H9 (cell line): ENCODE data around the gene ZNF616. TPM values are rescaled to one million over a fixed set of nuclear protein-coding genes. Genes with fewer than 3 reads are reported as not detected.
"Not testable (repeated sequence)": the region's sequence is repeated elsewhere in the genome, so short reads cannot be mapped to it uniquely, and the experiment has no call there.

Experiments
- DNase-seq: peaks from one replicate; pipeline ENCODE4 v3.0.0-alpha.2; 2017
- H2AFZ ChIP-seq: one replicate; pipeline ENCODE4 v1.6.1; 2013; ENCODE audit warnings: mild to moderate bottlenecking, low read length, control low read depth, moderate library complexity
- H2AK5ac ChIP-seq: 2 replicates; pipeline ENCODE4 v1.6.1; 2013; ENCODE audit warnings: low read length, control low read depth, mixed read lengths; ENCODE audit not compliant: insufficient read length
- H2BK120ac ChIP-seq: one replicate; pipeline ENCODE4 v1.6.1; 2013; ENCODE audit warnings: low read depth, mild to moderate bottlenecking, low read length, control low read depth, inconsistent platforms; ENCODE audit not compliant: poor library complexity, severe bottlenecking
- H2BK12ac ChIP-seq: 2 replicates; pipeline ENCODE4 v1.6.1; 2013; ENCODE audit warnings: low read length, control low read depth, mixed read lengths, low read depth; ENCODE audit not compliant: insufficient read length
- H2BK15ac ChIP-seq: 2 replicates; pipeline ENCODE4 v1.6.1; 2013; ENCODE audit warnings: low read depth, low read length, control low read depth
- H2BK20ac ChIP-seq: one replicate; pipeline ENCODE4 v1.6.1; 2013; ENCODE audit warnings: low read depth, mild to moderate bottlenecking, low read length, control low read depth, inconsistent platforms; ENCODE audit not compliant: poor library complexity, severe bottlenecking
- H2BK5ac ChIP-seq: 2 replicates; pipeline ENCODE4 v1.6.1; 2013; ENCODE audit warnings: low read length, control low read depth, mixed read lengths; ENCODE audit not compliant: insufficient read length
- H3K14ac ChIP-seq: 2 replicates; pipeline ENCODE4 v1.6.1; 2013; ENCODE audit warnings: low read length, control low read depth; ENCODE audit not compliant: insufficient read depth
- H3K18ac ChIP-seq: 2 replicates; pipeline ENCODE4 v1.6.1; 2013; ENCODE audit warnings: low read depth, mild to moderate bottlenecking, mixed read lengths, low read length, control low read depth; ENCODE audit not compliant: insufficient read length
- H3K23ac ChIP-seq: 2 replicates; pipeline ENCODE4 v1.6.1; 2013; ENCODE audit warnings: low read length, control low read depth, mixed read lengths, low read depth; ENCODE audit not compliant: insufficient read length
- H3K23me2 ChIP-seq: 2 replicates; pipeline ENCODE4 v1.6.1; 2013; ENCODE audit warnings: low read depth, mild to moderate bottlenecking, mixed read lengths, low read length, control low read depth; ENCODE audit not compliant: insufficient read length, poor library complexity, severe bottlenecking
- H3K27ac ChIP-seq: 2 replicates; pipeline ENCODE4 v1.5.1; 2013; ENCODE audit warnings: low read length, control low read depth, mixed read lengths, low read depth; ENCODE audit not compliant: insufficient read length
- H3K27me3 ChIP-seq: 2 replicates; pipeline ENCODE4 v1.6.1; 2013; ENCODE audit warnings: low read length, control low read depth, inconsistent platforms; ENCODE audit not compliant: insufficient read depth
- H3K4ac ChIP-seq: 2 replicates; pipeline ENCODE4 v1.6.1; 2013; ENCODE audit warnings: low read depth, mild to moderate bottlenecking, control low read depth, inconsistent platforms, low read length, moderate library complexity
- H3K4me1 ChIP-seq: 2 replicates; pipeline ENCODE4 v1.6.1; 2013; ENCODE audit warnings: low read length, control low read depth, inconsistent platforms; ENCODE audit not compliant: insufficient read depth
- H3K4me2 ChIP-seq: 2 replicates; pipeline ENCODE4 v1.6.1; 2013; ENCODE audit warnings: low read length, control low read depth, mixed read lengths; ENCODE audit not compliant: insufficient read length, insufficient read depth
- H3K56ac ChIP-seq: 2 replicates; pipeline ENCODE4 v1.6.1; 2013; ENCODE audit warnings: low read depth, mild to moderate bottlenecking, mixed read lengths, low read length, control low read depth; ENCODE audit not compliant: insufficient read length
- H3K79me1 ChIP-seq: 2 replicates; pipeline ENCODE4 v1.6.1; 2013; ENCODE audit warnings: low read depth, mild to moderate bottlenecking, moderate library complexity, low read length, control low read depth, inconsistent platforms; ENCODE audit not compliant: insufficient read depth, poor library complexity, severe bottlenecking
- H3K79me2 ChIP-seq: 2 replicates; pipeline ENCODE4 v1.6.1; 2013; ENCODE audit warnings: low read length, control low read depth, inconsistent platforms; ENCODE audit not compliant: insufficient read depth
- H3K9ac ChIP-seq: 2 replicates; pipeline ENCODE4 v1.6.1; 2013; ENCODE audit warnings: low read length, control low read depth, mixed read lengths; ENCODE audit not compliant: insufficient read length; ENCODE audit errors: extremely low read depth
- H3K9me3 ChIP-seq: one replicate; pipeline ENCODE4 v1.6.1; 2013; ENCODE audit warnings: low read depth, low read length, inconsistent platforms; ENCODE audit not compliant: control insufficient read depth
- H3T11ph ChIP-seq: one replicate; pipeline ENCODE4 v1.6.1; 2013; ENCODE audit warnings: mild to moderate bottlenecking, low read length, control low read depth, inconsistent platforms
- H4K20me1 ChIP-seq: one replicate; pipeline ENCODE4 v1.6.1; 2013; ENCODE audit not compliant: control insufficient read depth, insufficient read length, insufficient read depth
- H4K5ac ChIP-seq: 2 replicates; pipeline ENCODE4 v1.6.1; 2013; ENCODE audit warnings: low read depth, mild to moderate bottlenecking, mixed read lengths, low read length, control low read depth; ENCODE audit not compliant: insufficient read length
- H4K8ac ChIP-seq: replicated peaks from 2 replicates; pipeline ENCODE4 v1.6.1; 2013; ENCODE audit warnings: low read length, control low read depth, mixed read lengths, low read depth; ENCODE audit not compliant: insufficient read length
- H4K91ac ChIP-seq: 2 replicates; pipeline ENCODE4 v1.6.1; 2013; ENCODE audit warnings: low read depth, mild to moderate bottlenecking, moderate library complexity, mixed read lengths, low read length, control low read depth; ENCODE audit not compliant: insufficient read length
- H3K27ac Mint-ChIP-seq, 3 experiments: 2 replicates in 2 of 3; 3 replicates in 1 of 3; pipeline ENCODE4 v1.8.0; 2020 to 2021; ENCODE audit warnings: mixed read lengths in 3 of 3, mild to moderate bottlenecking in 1 of 3, moderate library complexity in 1 of 3
- H3K27me3 Mint-ChIP-seq: 2 replicates; pipeline ENCODE4 v1.8.0; 2021; ENCODE audit warnings: low read depth, mild to moderate bottlenecking, moderate library complexity, mixed read lengths
- H3K36me3 Mint-ChIP-seq, 3 experiments: 2 replicates in 2 of 3; 3 replicates in 1 of 3; pipeline ENCODE4 v1.8.0; 2020 to 2021; ENCODE audit warnings: low read depth in 3 of 3, mixed read lengths in 3 of 3; ENCODE audit not compliant: insufficient read depth in 1 of 3
- H3K4me1 Mint-ChIP-seq, 2 experiments: 2 replicates each; pipeline ENCODE4 v1.8.0; 2020; ENCODE audit warnings: mixed read lengths in 2 of 2
- H3K4me3 Mint-ChIP-seq, 2 experiments: 2 replicates in 1 of 2; 3 replicates in 1 of 2; pipeline ENCODE4 v1.8.0; 2020 to 2021; ENCODE audit warnings: mild to moderate bottlenecking in 2 of 2, mixed read lengths in 2 of 2, moderate library complexity in 1 of 2
- H3K9me3 Mint-ChIP-seq, 2 experiments: 2 replicates in 1 of 2; 3 replicates in 1 of 2; pipeline ENCODE4 v1.8.0; 2020; ENCODE audit warnings: mild to moderate bottlenecking in 2 of 2, mixed read lengths in 2 of 2, moderate library complexity in 1 of 2
- WGBS: extraction: QIAGEN DNeasy Blood & Tissue Kit; methylation state at CpG from one replicate; pipeline ENCODE4 v1.1.7; 2013; ENCODE audit warnings: missing lambda C conversion rate, low lambda C conversion rate, mixed read lengths; ENCODE audit not compliant: insufficient read length; ENCODE audit errors: extremely low coverage; 5-methylcytosine and 5-hydroxymethylcytosine counted together
- total RNA-seq: library from RNA; stranded (reverse); gene quantifications from 2 replicates; pipeline ENCODE4 v1.2.1, GENCODE V29; 2021
- TF ChIP-seq, protein P1 (sequence below): fragments of 200-600 bp; sonication (generic); conservative IDR thresholded peaks from 3 replicates; pipeline ENCODE4 v1.8.0; 2021; ENCODE audit warnings: antibody characterized with exemption, mild to moderate bottlenecking

ZNF616 gene
- total RNA-seq, 1 experiment from 2014 or later, result 32.0 TPM

DNA sequence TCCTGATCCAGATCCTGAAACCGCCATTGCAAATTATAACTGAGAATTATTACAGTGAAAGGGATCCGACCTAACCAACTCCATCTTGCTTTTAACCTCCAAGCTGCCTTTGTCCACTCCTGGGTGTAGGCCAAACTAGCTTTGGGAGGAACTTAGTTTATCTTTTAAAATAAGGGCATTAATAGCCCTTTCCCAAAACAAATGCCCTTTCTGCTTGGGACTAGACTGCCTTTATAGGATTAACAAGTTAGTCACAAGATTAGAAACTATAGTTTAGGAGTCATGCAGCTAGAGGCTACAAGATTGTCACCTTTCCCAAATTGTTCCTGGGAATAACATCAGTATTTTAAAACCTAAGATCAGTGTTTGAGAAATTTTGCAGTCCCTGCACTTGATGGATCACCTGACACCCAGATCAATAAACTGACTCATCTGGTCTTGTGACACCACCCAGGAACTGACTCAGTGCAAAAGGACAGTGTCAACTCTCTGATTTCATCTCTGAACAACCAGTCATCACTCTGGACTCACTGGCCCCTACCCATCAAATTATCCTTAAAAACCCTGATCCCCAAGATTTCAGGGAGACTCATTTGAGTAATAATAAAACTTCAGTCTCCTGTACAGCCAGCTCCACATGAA lies 40.1 kb downstream of the ZNF616 start:
- Mint-ChIP-seq H3K27ac (no peak overlapping the region), H3K9me3 (peaks cover 67 to 75% of the 10 kb centered on the region in 2 experiments), H3K36me3 (peaks cover 4 to 22% (median 8%) of the 10 kb centered on the region in 3 experiments; a peak in 6 of 7 replicates), H3K27me3 (peaks cover 8% of the 10 kb centered on the region; the same call in 1 of the 2 replicates), H3K4me3 (no peak overlapping the region), H3K4me1 (peaks cover 3 to 4% of the 10 kb centered on the region in 2 experiments)
- H3K27ac ChIP-seq, result no peak overlapping the region
- H3K9ac ChIP-seq, result no peak overlapping the region
- no peak overlapping the region for H2BK5ac ChIP-seq
- H3K56ac ChIP-seq, result no peak overlapping the region
- no CpG with 5 or more reads among the region's 2 CpGs for WGBS
- H2BK12ac ChIP-seq, result no peak overlapping the region
- H3K27me3 ChIP-seq, result no peaks in the 10 kb centered on the region
- no peak overlapping the region for H4K91ac ChIP-seq
- no peak overlapping the region for H3K14ac ChIP-seq
- H3K9me3 ChIP-seq, result peaks cover 46% of the 10 kb centered on the region
- H3T11ph ChIP-seq, result no peak overlapping the region
- no peak overlapping the region for H3K4me2 ChIP-seq
- H2AFZ ChIP-seq, result no peak overlapping the region
- no peak overlapping the region for H2AK5ac ChIP-seq
- TF ChIP-seq, protein P1, sequence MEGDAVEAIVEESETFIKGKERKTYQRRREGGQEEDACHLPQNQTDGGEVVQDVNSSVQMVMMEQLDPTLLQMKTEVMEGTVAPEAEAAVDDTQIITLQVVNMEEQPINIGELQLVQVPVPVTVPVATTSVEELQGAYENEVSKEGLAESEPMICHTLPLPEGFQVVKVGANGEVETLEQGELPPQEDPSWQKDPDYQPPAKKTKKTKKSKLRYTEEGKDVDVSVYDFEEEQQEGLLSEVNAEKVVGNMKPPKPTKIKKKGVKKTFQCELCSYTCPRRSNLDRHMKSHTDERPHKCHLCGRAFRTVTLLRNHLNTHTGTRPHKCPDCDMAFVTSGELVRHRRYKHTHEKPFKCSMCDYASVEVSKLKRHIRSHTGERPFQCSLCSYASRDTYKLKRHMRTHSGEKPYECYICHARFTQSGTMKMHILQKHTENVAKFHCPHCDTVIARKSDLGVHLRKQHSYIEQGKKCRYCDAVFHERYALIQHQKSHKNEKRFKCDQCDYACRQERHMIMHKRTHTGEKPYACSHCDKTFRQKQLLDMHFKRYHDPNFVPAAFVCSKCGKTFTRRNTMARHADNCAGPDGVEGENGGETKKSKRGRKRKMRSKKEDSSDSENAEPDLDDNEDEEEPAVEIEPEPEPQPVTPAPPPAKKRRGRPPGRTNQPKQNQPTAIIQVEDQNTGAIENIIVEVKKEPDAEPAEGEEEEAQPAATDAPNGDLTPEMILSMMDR, result no peak
- no peak for DNase-seq
- H3K79me2 ChIP-seq, result no peaks in the 10 kb centered on the region; the same call in 1 of the 2 replicates
- H3K23me2 ChIP-seq, result peaks cover 7% of the 10 kb centered on the region
- H4K5ac ChIP-seq, result no peak overlapping the region
- no peak overlapping the region for H2BK20ac ChIP-seq
- H3K4ac ChIP-seq, result no peak overlapping the region
- H2BK15ac ChIP-seq, result no peak overlapping the region
- no peaks in the 10 kb centered on the region for H3K4me1 ChIP-seq
- H3K79me1 ChIP-seq, result no peaks in the 10 kb centered on the region
- no peak overlapping the region for H3K18ac ChIP-seq
- H2BK120ac ChIP-seq, result no peak overlapping the region
- H3K23ac ChIP-seq, result no peak overlapping the region
- H4K20me1 ChIP-seq, result no peaks in the 10 kb centered on the region
- no peak overlapping the region for H4K8ac ChIP-seq

DNA sequence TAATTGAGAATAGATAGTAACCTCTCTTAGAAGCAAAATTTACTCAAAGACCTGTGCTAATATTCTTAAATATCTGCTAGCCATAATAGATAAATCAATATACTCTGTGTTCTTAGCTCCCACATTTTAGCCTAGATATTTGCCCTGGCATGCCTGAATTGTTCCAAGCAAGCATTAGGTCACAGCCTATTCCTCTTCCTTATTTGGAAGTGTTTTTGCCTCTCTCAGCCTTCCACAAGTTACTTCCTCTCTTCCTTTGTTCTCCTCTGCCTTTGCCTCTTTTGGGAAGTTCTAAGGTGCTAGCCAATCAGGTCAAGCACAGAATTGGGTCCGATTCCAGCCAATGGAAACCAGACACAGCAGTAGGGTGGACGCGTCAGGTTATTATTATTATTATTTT lies 43.3 kb downstream of the ZNF616 start:
- H3K9me3 Mint-ChIP-seq, result peaks cover 56 to 74% of the 10 kb centered on the region in 2 experiments
- H3K9ac ChIP-seq, H4K20me1 ChIP-seq, H2AFZ ChIP-seq, H3T11ph ChIP-seq, H2BK12ac ChIP-seq, H3K27ac Mint-ChIP-seq, DNase-seq, H2BK120ac ChIP-seq, H3K27me3 Mint-ChIP-seq, H3K27me3 ChIP-seq, H3K23ac ChIP-seq, H3K4me2 ChIP-seq, H3K23me2 ChIP-seq, H3K4me1 ChIP-seq, H2AK5ac ChIP-seq, H4K8ac ChIP-seq, H3K56ac ChIP-seq, H4K5ac ChIP-seq, H2BK20ac ChIP-seq, H3K27ac ChIP-seq, H3K79me2 ChIP-seq, H2BK5ac ChIP-seq, H3K18ac ChIP-seq, H4K91ac ChIP-seq, H3K4ac ChIP-seq, H3K79me1 ChIP-seq, H2BK15ac ChIP-seq, H3K14ac ChIP-seq: not testable (repeated sequence)
- WGBS, result no CpG with 5 or more reads among the region's 3 CpGs
- H3K4me1 Mint-ChIP-seq, result peaks cover 13 to 14% of the 10 kb centered on the region in 2 experiments
- H3K4me3 Mint-ChIP-seq, result peak overlapping the region in 1 of 2 experiments; percentile 24; a peak in 1 of 5 replicates
- peaks cover 26% of the 10 kb centered on the region for H3K9me3 ChIP-seq
- peaks cover 26 to 38% (median 30%) of the 10 kb centered on the region in 3 experiments for H3K36me3 Mint-ChIP-seq
